Measurements from ENCODE around the gene IQCK. TPM values are rescaled to one million over a fixed set of nuclear protein-coding genes. Genes with fewer than 3 reads are reported as not detected.

The IQCK gene
- total RNA-seq, 2 experiments from 2014 or later, result 0.73 to 1.1 TPM

DNA sequence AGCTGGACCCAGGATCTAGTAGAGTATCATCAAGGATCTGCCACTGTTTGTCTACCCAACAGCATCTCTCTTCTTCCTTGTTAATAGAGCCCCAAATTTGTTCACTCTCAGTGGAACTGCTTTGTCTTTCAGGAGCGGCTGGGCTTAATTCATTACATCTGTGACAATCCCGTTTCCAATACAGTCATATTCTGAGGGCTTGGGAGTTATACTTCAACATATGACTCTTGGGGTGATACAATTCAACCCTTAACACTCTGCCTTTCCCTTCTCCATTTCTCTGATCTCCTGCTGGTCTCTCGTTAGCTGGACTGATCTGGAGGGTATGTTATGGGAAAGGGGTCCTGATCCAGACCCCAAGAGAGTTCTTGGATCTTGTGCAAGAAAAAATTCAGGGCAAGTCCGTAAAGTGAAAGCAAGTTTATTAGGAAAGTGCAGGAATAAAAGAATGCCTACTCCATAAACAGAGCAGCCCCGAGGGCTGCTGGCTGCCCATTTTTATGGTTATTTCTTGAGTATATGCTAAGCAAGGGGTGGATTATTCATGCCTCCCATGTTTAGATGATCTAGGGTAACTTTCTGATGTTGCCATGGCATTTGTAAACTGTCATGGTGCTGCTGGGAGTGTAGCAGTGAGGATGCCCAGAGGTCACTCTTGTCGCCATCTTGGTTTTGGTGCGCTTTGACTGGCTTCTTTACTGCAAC lies 42.4 kb downstream of the IQCK start:
- Mint-ChIP-seq H3K4me1 (no peaks in the 10 kb centered on the region), H3K27ac (no peak overlapping the region), H3K36me3 (ENCODE audit: low read depth) (no peaks in the 10 kb centered on the region), H3K4me3 (no peak overlapping the region), H3K9me3 (no peaks in the 10 kb centered on the region), H3K27me3 (peaks cover 2% of the 10 kb centered on the region)
- CTCF ChIA-PET, result no interaction called here
- no peak for DNase-seq
- POLR2A ChIA-PET, result no interaction called here

DNA sequence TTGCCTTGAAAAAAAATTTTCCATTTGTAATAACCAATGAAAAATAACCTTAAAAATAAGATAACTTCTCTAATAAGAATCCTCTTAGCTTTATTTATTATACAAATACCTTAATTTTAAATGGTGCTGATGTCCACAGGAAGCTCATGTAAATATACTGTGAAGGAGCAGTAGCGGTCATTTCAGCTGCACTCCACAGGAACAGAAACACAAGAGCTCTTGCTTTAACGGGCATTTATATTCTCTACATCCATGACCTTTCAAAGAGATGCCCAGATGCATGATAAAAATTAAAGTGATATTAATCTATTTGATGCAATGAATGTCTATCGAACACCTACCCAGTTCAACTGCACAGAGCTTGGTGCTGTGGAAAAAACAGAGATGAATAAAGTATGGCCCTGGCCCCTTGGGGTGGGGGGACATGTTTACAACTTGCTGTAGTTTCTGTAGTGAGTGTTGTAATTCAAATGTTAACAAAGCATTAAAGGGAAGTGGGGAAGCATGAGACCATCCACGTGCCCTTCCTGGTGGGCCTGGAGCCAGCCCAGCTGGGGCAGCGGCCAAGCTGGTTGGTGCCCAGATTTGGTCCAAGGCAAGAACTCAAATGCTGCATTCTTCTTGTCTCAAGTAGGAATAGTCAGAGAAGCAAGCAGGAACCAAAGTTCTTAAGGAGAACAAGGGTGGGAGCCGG lies 47.9 kb downstream of the IQCK start:
- Mint-ChIP-seq H3K27me3 (no peaks in the 10 kb centered on the region), H3K4me1 (no peaks in the 10 kb centered on the region), H3K4me3 (no peak overlapping the region), H3K27ac (no peak overlapping the region), H3K36me3 (ENCODE audit: low read depth) (no peaks in the 10 kb centered on the region), H3K9me3 (peaks cover 3% of the 10 kb centered on the region)
- ChIA-PET CTCF (interaction anchor here (0.8 kb wide), 1 partner anchor 182 kb away, joined by 3 read pairs; no protein-coding TSS in a partner anchor), POLR2A (no interaction called here)
- DNase-seq, result no peak

DNA sequence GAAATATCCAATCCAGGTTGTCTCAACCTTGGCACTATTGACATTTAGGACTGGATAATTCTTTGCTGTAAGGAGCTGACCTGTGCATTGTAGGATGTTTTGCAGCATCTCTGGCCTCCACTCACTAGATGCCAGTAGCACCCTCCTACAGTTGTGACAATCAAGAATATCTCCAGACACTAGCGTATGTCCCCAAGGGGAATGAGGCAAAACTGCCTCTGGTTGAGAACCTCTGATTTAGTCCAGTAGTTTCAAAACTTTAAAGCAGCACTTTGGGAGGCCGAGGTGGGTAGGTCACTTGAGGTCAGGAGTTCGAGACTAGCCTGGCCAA lies 48.4 kb downstream of the IQCK start:
- no peaks in the 10 kb centered on the region for H3K27me3 Mint-ChIP-seq
- H3K36me3 Mint-ChIP-seq (ENCODE audit: low read depth), result no peaks in the 10 kb centered on the region
- H3K4me3 Mint-ChIP-seq, result no peak overlapping the region
- H3K4me1 Mint-ChIP-seq, result no peaks in the 10 kb centered on the region
- H3K27ac Mint-ChIP-seq, result no peak overlapping the region
- POLR2A ChIA-PET, result no interaction called here
- peaks cover 3% of the 10 kb centered on the region for H3K9me3 Mint-ChIP-seq
- no peak for DNase-seq
- CTCF ChIA-PET, result no interaction called here

DNA sequence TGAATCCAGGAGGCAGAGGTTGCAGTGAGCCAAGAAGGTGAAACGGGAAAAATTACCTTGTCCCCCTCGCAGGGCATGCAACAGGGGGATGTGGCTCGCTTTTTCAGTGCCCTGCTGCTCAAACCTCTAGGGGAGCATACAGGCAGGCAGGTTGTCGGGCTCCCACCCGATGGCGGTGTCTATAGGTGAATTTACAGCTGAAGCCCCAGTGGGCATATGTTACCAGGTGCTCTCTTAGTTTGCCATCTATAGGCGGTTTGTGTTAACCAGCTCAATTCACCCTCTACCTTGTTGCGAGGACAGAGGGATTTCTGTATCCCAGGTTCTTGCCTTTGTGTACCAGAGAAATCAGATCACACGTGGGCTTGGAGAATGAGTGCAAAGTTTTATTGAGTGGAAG lies 48.9 kb downstream of the IQCK start:
- H3K4me3 Mint-ChIP-seq, result no peak overlapping the region
- DNase-seq, result no peak
- peaks cover 3% of the 10 kb centered on the region for H3K9me3 Mint-ChIP-seq
- no peaks in the 10 kb centered on the region for H3K27me3 Mint-ChIP-seq
- POLR2A ChIA-PET, result no interaction called here
- H3K36me3 Mint-ChIP-seq (ENCODE audit: low read depth), result no peaks in the 10 kb centered on the region
- H3K27ac Mint-ChIP-seq, result no peak overlapping the region
- CTCF ChIA-PET, result no interaction called here
- no peaks in the 10 kb centered on the region for H3K4me1 Mint-ChIP-seq

DNA sequence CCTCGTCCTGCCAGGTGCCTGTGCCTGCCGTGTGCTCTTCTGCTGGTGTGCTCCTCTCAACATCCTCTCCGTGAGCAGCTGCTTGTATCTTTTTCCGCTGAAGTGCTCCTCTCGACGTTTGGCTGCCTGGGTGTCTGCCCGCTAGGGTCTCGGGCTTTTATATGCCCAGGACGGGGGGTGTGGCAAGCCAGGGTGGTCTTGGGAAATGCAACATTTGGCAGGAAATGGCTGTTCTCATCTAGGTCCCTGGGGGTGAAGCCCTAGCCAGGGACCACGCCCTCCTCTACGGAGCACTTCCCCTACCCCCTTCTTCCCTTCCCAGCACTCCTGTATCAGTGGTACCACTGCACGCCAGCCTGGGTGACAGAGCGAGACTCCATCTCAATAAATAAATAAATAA lies 49.4 kb downstream of the IQCK start:
- ChIA-PET POLR2A (no interaction called here), CTCF (interaction anchor here (1.1 kb wide), 1 partner anchor 20 kb away, joined by 3 read pairs; no protein-coding TSS in a partner anchor)
- no peak for DNase-seq
- Mint-ChIP-seq H3K27ac (no peak overlapping the region), H3K4me1 (no peaks in the 10 kb centered on the region), H3K4me3 (no peak overlapping the region), H3K27me3 (no peaks in the 10 kb centered on the region), H3K36me3 (ENCODE audit: low read depth) (no peaks in the 10 kb centered on the region), H3K9me3 (peaks cover 3% of the 10 kb centered on the region)

DNA sequence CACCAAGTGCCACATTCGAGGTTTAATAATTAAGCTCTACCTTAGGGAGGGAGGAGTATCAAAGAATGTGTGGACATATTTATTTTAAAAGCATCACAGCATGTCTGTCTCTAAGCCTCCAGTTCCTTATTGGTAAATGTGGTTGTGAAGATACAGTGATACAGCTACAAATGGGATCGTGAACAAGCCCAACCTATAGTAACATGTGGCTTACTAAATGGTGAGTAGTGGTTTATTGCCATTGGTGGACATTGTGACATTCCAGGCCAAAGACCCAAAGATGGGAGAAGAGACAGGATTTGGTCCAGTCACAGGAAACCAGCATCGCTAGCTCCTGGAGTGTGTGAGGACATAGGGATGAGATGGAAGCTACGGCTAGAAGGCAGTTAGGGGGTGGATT lies 51.2 kb downstream of the IQCK start:
- POLR2A ChIA-PET, result no interaction called here

DNA sequence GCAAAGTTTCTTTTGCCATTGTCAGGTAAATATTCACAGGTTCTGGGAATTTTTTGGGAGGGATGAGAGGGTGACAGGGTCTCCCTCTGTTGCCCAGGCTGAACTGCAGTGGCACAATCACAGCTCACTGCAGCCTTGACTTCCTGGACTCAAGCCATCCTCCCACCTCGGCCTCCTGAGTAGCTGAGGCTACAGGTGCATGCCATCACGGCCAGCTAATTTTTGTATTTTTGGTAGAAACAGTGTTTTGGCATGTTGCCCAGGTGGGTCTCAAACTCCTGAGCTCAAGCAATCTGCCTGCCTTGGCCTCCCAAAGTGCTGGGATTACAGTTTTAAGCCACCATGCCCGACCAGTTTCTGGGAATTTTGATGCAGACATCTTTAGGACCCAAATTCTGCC lies 53.0 kb downstream of the IQCK start:
- Mint-ChIP-seq H3K36me3 (ENCODE audit: low read depth) (no peaks in the 10 kb centered on the region), H3K4me1 (no peaks in the 10 kb centered on the region), H3K27ac (no peak overlapping the region), H3K4me3 (no peak overlapping the region), H3K9me3 (peaks cover 3% of the 10 kb centered on the region), H3K27me3 (no peaks in the 10 kb centered on the region)
- ChIA-PET POLR2A (no interaction called here), CTCF (interaction anchor here (0.6 kb wide), 1 partner anchor 107 kb away, joined by 3 read pairs; no protein-coding TSS in a partner anchor)
- no peak for DNase-seq

More for the DNA sequence above, 51.2 kb downstream of the IQCK start:
- Mint-ChIP-seq H3K4me1 (no peaks in the 10 kb centered on the region), H3K36me3 (ENCODE audit: low read depth) (no peaks in the 10 kb centered on the region), H3K27ac (no peak overlapping the region), H3K27me3 (no peaks in the 10 kb centered on the region), H3K4me3 (no peak overlapping the region), H3K9me3 (peaks cover 3% of the 10 kb centered on the region)
- no peak for DNase-seq
- CTCF ChIA-PET, result no interaction called here

DNA sequence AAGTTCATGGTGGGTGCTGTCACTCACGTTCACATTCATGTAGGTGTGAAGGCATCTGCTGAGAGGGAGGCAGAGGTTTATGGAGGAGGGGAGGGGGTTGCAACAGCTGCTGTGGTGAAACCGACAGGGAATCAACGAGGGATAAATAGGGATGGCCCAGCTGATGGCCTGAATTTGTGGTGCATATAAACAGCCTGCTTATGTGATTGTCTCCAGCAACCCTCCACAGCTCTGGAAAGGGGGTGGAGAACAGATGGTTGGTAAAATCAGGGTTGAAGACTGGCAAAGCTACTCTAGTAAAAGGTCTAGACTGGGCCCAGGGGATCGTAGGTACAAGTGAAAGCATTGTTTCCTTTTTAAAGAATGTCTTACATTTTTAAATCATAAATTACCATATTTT lies 53.7 kb downstream of the IQCK start:
- peaks cover 3% of the 10 kb centered on the region for H3K9me3 Mint-ChIP-seq
- CTCF ChIA-PET, result no interaction called here
- no peaks in the 10 kb centered on the region for H3K27me3 Mint-ChIP-seq

DNA sequence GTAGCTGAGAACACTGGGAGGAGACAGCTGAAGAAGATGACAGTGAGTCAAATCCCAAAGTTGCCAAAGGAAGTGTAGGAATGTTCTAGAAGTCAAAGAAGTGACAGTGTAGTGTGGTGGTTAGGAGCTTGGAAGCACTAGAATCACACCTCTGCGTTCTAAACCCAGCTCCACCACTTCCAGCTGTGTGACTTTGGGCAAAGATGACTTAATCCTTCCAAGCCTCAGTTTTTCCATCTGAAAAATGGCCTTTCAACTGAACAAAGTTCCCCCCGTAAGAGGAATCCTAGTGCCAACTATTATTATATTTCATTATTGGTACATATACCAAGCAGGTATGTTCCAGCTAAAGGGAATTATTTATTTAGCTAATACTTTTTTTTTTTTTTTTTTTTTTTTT lies 56.0 kb downstream of the IQCK start:
- Mint-ChIP-seq H3K4me3 (no peak overlapping the region), H3K4me1 (no peaks in the 10 kb centered on the region), H3K27me3 (no peaks in the 10 kb centered on the region), H3K9me3 (peaks cover 3% of the 10 kb centered on the region), H3K36me3 (ENCODE audit: low read depth) (no peaks in the 10 kb centered on the region), H3K27ac (no peak overlapping the region)
- ChIA-PET POLR2A (no interaction called here), CTCF (no interaction called here)
- no peak for DNase-seq

More for the DNA sequence above, 53.7 kb downstream of the IQCK start:
- DNase-seq, result no peak
- Mint-ChIP-seq H3K4me1 (no peaks in the 10 kb centered on the region), H3K36me3 (ENCODE audit: low read depth) (no peaks in the 10 kb centered on the region), H3K27ac (no peak overlapping the region), H3K4me3 (no peak overlapping the region)
- POLR2A ChIA-PET, result no interaction called here

DNA sequence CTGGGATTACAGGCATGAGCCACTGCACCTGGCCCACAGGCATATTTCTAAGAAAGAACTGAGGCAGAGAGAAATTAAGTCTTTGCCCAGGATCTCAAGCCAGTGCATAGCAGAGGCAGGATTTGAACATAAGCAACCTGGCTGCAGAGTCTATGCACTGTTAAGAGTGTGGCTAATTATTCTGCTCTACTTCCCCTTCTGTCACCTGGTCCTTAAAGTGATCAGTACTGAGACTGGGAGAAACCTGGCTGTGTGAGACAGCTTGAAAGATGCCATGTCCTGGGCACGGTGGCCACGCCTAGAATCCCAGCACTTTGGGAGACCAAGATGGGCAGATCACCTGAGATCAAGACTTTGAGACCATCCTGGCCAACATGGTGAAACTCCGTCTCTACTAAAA lies 58.1 kb downstream of the IQCK start:
- Mint-ChIP-seq H3K27ac (no peak overlapping the region), H3K4me1 (no peaks in the 10 kb centered on the region), H3K9me3 (no peaks in the 10 kb centered on the region), H3K4me3 (no peak overlapping the region), H3K36me3 (ENCODE audit: low read depth) (no peaks in the 10 kb centered on the region), H3K27me3 (no peaks in the 10 kb centered on the region)
- ChIA-PET CTCF (no interaction called here), POLR2A (no interaction called here)
- DNase-seq, result no peak

DNA sequence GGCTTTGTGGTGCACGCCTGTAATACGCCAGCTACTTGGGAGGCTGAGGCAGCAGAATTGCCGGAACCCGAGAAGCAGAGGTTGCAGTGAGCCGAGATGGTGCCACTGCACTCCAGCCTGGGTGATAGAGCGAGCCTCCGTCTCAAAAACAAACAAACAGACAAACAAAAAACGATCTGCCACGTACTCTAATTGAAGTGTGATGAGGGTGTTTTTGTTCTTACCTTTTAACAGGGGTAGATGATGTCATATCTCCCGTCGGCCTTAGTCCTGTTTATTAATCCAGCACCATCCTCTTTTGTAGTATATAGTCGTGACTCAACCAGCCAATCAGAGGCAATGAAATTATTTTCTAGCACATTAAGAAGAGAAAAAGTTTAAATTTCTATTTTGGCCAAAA lies 58.5 kb downstream of the IQCK start:
- no peak for DNase-seq
- H3K4me3 Mint-ChIP-seq, result no peak overlapping the region
- ChIA-PET POLR2A (no interaction called here), CTCF (no interaction called here)
- no peak overlapping the region for H3K27ac Mint-ChIP-seq
- no peaks in the 10 kb centered on the region for H3K36me3 Mint-ChIP-seq (ENCODE audit: low read depth)
- H3K4me1 Mint-ChIP-seq, result no peaks in the 10 kb centered on the region
- no peaks in the 10 kb centered on the region for H3K27me3 Mint-ChIP-seq
- no peaks in the 10 kb centered on the region for H3K9me3 Mint-ChIP-seq

DNA sequence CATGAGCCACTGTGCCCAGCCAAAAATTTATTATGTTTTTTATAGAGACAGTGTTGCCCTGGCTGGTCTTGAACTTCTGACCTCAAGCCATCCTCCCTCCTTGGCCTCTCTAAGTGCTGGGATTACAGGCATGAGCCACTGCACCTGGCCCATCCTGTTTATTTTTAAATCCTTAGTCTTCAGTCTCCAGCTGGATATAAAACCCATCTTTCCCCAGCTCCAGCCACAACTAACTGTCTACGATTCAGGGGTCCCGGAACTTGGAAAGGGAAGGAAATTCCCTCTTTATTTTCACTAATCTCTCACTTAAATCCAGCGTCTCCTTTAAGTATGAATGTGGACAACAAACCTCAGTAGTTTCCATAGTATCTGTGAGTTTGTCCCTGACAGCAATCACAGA lies 62.2 kb downstream of the IQCK start:
- no peak for DNase-seq
- ChIA-PET POLR2A (no interaction called here), CTCF (no interaction called here)
- Mint-ChIP-seq H3K4me3 (no peak overlapping the region), H3K36me3 (ENCODE audit: low read depth) (no peaks in the 10 kb centered on the region), H3K9me3 (no peaks in the 10 kb centered on the region), H3K4me1 (no peaks in the 10 kb centered on the region), H3K27me3 (no peaks in the 10 kb centered on the region), H3K27ac (no peak overlapping the region)

DNA sequence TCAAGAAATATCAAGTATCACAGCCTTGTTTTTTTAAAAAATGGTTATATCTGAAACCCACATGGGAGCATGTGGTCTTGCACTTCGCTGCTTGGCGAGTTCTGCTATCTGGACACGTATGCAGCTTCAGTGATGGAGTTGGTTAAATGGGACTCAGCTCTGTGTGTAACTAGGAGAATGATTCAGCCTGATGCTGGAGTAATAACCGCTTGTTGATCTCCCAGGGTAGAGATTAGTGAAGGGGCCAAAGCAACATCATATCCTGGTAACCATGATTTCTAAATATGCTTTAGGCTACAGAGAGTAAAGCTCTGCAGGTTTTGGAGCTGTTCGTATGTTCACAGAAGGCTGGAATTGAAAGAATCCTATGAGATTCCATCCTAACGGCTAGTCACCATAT lies 63.2 kb downstream of the IQCK start:
- Mint-ChIP-seq H3K36me3 (ENCODE audit: low read depth) (no peaks in the 10 kb centered on the region), H3K27ac (no peak overlapping the region), H3K9me3 (no peaks in the 10 kb centered on the region), H3K4me3 (no peak overlapping the region), H3K4me1 (no peaks in the 10 kb centered on the region), H3K27me3 (no peaks in the 10 kb centered on the region)
- ChIA-PET POLR2A (no interaction called here), CTCF (no interaction called here)
- DNase-seq, result no peak

DNA sequence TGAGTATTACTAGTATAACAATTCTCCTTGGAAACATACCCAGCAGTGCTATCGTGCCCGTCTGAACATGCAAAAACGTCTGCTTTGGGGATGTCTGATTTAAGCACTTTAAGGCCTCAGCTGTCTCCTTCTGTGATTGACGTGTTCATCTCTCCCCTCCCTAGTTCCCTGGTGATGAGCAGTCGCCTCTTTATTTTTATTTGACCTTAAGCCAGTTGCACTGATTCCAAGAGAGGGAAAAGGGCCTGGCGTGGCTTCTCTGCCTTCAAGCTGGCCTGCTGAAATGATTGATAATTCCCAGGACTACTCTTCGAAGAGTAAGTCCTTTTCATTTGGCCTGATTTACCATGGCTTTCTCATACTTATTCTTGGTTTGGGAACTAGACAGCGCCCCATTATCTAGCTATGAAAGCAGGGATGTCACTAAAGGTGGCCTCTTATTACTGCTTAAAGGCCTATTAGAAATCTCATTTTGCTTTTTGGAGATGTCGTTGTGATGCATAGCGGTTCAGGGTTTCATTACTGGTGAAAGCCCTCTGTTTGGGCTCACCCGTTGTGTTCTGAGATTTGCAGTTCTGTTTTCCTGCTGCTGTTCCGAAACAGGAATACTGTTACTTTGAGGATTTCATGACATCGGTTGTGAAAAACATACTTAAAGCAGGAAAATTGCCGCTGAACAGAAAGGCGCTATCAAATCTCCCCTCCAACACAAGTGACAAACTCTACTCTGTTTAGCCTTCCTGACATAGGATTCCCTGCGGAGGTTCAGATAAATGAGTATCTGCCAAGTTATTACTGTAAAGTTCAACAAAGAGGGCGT lies 65.5 kb downstream of the IQCK start:
- CTCF ChIA-PET, result no interaction called here
- Mint-ChIP-seq H3K27ac (no peak overlapping the region), H3K4me3 (no peak overlapping the region), H3K4me1 (no peaks in the 10 kb centered on the region), H3K9me3 (no peaks in the 10 kb centered on the region), H3K27me3 (no peaks in the 10 kb centered on the region), H3K36me3 (ENCODE audit: low read depth) (no peaks in the 10 kb centered on the region)
- DNase-seq, result no peak
- POLR2A ChIA-PET, result no interaction called here
